Muscle layer of duodenum (tissue), 2 donors: ENCODE results near the gene SH3BGR.

Source experiments
- H3K27ac ChIP-seq: one replicate; pipeline ENCODE4 v1.7.0; 2013; ENCODE audit warnings: mild to moderate bottlenecking, low read length
- H3K27me3 ChIP-seq: one replicate; pipeline ENCODE4 v1.7.0; 2013; ENCODE audit warnings: low read depth, mild to moderate bottlenecking, control low read depth, low read length
- H3K36me3 ChIP-seq, 2 donors: one replicate each; pipeline ENCODE4 v1.7.0; 2013; ENCODE audit warnings: low read length in 2 of 2, control low read depth in 1 of 2, mild to moderate bottlenecking in 1 of 2; ENCODE audit not compliant: insufficient read depth in 2 of 2, control insufficient read depth in 1 of 2
- H3K4me1 ChIP-seq, 2 donors: one replicate each; pipeline ENCODE4 v1.7.0; 2013; ENCODE audit warnings: low read length in 2 of 2, mild to moderate bottlenecking in 2 of 2, control low read depth in 1 of 2, moderate library complexity in 1 of 2; ENCODE audit not compliant: insufficient read depth in 2 of 2, control insufficient read depth in 1 of 2
- H3K4me3 ChIP-seq, 2 donors: one replicate each; pipeline ENCODE4 v1.7.0; 2013; ENCODE audit warnings: low read length in 2 of 2, low read depth in 1 of 2, mild to moderate bottlenecking in 1 of 2
- H3K9me3 ChIP-seq, 2 donors: one replicate each; pipeline ENCODE4 v1.7.0; 2013; ENCODE audit warnings: low read length in 2 of 2, control low read depth in 1 of 2, mild to moderate bottlenecking in 1 of 2; ENCODE audit not compliant: control insufficient read depth in 1 of 2
- donor health status: healthy.

SH3BGR gene

DNA sequence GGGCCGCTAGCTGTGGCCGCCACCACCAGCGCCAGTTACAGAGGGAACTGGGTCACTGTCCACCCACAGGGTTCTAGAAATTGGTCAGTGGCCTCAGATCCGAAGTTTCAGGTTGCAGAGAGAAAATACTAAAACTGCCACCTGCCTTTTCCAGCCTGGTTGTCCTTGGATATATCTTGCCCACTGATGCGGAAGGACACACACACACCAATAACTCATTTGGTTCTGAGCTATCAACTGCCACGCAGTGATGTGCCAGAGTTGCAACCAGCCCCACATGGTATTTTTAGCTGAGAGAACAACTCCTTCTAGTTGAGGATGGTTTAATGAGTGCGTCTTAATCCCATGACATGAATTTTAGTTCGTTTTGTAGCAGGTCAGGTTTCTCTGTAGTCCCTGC is 68.1 kb downstream of the SH3BGR start:
- H3K27ac ChIP-seq, result no peak overlapping the region
- no peaks in the 10 kb centered on the region for H3K9me3 ChIP-seq
- no peak overlapping the region for H3K4me3 ChIP-seq
- no peaks in the 10 kb centered on the region for H3K27me3 ChIP-seq
- no peaks in the 10 kb centered on the region for H3K36me3 ChIP-seq
- no peaks in the 10 kb centered on the region for H3K4me1 ChIP-seq

DNA sequence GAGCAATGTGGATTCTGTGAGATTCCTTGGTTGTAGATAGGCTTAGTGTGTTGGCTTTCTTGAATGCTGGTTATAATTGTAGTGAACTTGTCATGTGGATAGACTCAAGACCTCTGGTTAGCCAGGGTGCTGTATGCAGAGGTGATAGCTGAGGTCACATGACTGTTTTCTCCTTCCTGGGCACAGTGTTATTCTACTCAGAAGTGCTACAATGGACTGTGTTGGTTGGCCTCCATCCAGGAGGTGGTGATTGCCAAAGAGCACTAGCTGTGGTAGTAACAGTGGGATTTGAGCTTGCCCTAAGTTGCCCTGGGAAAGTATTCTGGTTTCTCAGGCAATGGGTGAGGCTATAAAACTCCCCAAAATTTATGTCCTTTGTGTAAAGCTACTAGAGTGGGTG is 71.6 kb downstream of the SH3BGR start:
- H3K27me3 ChIP-seq, result no peaks in the 10 kb centered on the region

DNA sequence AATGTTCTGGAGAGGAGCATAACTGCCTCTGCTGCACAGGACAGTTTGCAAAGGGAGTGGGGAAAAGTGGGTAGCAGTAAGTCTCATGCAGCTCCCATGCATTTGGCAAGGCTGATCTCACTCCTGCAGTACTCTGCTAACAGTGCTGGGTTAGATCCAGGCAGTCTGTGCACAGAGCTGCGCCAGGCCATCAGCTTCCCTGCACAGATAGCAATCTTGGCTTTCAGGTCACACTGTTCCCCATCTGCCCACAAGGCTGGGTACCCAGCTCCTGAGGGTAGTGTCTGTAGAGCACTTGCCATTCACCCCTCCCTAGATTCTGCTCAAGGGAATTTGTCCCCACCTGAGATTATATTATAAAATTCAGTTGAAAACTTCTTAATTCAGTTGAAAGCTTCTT is 72.1 kb downstream of the SH3BGR start:
- peaks cover 4 to 10% of the 10 kb centered on the region in 2 donors for H3K4me1 ChIP-seq
- H3K27ac ChIP-seq, result no peak overlapping the region
- H3K4me3 ChIP-seq, result no peak overlapping the region

More for the DNA sequence above, 71.6 kb downstream of the SH3BGR start:
- Histone ChIP-seq H3K9me3 (no peaks in the 10 kb centered on the region), H3K36me3 (no peaks in the 10 kb centered on the region), H3K27ac (no peak overlapping the region), H3K4me3 (no peak overlapping the region), H3K4me1 (peaks cover 4 to 10% of the 10 kb centered on the region in 2 donors)

DNA sequence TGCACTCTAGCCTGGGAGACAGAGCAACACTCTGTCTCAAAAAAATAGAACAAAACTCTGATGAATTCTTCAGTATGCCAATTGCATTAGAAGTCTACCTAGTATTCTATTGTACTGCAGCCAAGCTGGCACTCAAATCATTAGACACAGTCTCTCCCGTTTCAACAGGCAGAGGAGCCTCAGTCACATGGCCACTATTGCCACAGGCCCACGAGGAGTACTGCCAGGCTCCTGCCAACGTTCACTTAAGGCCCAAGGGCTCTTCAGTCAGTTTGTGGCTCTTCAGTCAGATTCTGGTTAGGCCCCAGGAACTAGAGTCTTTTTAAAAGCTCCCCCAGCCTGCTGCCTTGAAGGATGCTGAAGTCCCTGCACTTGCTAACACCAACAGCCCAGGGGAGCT is 73.4 kb downstream of the SH3BGR start:
- Histone ChIP-seq H3K4me3 (no peak overlapping the region), H3K27me3 (no peaks in the 10 kb centered on the region), H3K9me3 (no peaks in the 10 kb centered on the region), H3K36me3 (no peaks in the 10 kb centered on the region), H3K27ac (no peak overlapping the region), H3K4me1 (peaks cover 4 to 10% of the 10 kb centered on the region in 2 donors)

More for the DNA sequence above, 72.1 kb downstream of the SH3BGR start:
- no peaks in the 10 kb centered on the region for H3K36me3 ChIP-seq
- no peaks in the 10 kb centered on the region for H3K27me3 ChIP-seq
- no peaks in the 10 kb centered on the region for H3K9me3 ChIP-seq

DNA sequence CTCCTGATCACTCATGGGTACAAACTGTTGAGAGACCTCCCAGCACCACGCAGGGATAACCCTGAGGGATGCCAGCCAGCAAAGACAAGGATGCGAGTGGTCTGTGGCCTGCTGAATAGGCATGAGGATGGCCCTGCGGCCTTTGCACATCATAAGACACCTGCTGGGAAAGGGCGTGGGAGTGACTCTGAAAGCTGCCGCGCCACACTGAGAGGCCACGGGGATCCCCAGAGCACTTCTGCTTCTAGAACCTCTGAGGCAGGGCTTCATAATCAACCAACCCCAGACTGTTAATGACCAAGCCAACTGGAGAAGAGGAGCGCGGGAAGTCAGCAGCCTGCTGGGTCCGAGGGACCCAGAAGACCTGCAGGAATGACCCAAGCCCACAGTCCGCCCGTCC is 73.8 kb downstream of the SH3BGR start:
- Histone ChIP-seq H3K9me3 (no peaks in the 10 kb centered on the region), H3K4me1 (peaks cover 4 to 10% of the 10 kb centered on the region in 2 donors), H3K4me3 (no peak overlapping the region), H3K36me3 (no peaks in the 10 kb centered on the region), H3K27ac (no peak overlapping the region), H3K27me3 (no peaks in the 10 kb centered on the region)

DNA sequence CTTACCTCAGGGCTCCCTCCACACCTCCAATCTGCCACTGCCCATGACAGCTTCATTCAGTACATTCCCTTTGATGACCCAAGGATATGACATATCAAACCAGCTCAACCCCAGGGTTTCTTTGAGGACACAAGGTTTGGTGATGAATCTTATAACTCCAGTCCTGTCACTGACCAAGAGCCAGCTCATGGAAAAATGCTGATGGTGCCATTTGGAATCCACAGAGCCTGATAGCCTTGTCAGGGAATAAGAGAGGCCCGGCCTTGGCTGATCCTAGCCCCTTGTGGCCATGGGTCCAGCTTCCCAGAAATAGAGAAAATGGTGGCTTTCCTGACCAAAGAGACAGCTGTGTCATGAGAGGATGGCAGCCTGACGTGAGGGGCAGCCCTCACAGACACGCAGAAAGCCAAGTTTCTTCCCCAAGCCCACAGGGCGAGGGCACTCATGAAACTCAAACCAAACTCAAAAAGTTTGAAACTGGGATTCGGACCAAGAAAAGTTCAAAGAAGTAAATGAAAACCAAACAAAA is 75.4 kb downstream of the SH3BGR start:
- H3K9me3 ChIP-seq, result no peaks in the 10 kb centered on the region
- H3K36me3 ChIP-seq, result no peaks in the 10 kb centered on the region
- no peak overlapping the region for H3K27ac ChIP-seq
- H3K4me3 ChIP-seq, result no peak overlapping the region
- H3K4me1 ChIP-seq, result peaks cover 4 to 10% of the 10 kb centered on the region in 2 donors
- no peaks in the 10 kb centered on the region for H3K27me3 ChIP-seq

DNA sequence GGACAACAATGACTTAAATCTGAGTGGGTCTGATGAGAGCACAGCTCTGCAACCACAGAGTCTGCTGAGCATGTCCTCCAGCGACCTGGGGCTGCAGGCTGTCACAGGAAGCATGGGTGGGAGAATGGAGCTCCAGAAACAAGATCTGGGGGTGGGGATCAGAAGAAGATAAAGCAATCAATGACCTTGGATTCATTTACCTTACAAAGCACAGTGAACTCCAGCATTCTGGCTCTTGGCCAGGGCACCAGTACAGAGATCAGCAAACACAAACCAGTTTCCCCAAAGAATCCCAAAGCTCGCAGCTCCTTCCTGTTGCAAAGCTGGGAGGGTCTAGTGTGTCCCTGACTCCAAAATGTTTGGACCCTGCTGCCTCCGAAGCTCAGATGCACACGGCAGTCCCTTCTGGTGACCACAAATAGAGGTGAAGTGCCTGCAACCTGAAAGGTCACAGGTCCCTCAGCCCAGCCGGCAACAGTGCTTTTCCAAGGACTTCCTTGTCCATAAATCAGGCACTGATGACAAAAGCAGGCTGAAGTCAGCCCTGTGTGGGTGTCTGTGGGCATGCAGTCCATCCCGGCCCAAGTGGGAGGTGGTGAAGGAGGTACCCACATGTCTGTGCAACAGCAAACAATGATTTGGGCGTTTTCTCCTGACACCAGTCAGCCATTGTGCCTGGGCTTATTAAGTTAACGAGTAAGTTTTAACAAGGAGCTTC is 76.1 kb downstream of the SH3BGR start:
- H3K27ac ChIP-seq, result no peak overlapping the region
- H3K4me1 ChIP-seq, result peaks cover 4 to 10% of the 10 kb centered on the region in 2 donors
- H3K4me3 ChIP-seq, result peak overlapping the region in 1 of 2 donors; percentile 4

DNA sequence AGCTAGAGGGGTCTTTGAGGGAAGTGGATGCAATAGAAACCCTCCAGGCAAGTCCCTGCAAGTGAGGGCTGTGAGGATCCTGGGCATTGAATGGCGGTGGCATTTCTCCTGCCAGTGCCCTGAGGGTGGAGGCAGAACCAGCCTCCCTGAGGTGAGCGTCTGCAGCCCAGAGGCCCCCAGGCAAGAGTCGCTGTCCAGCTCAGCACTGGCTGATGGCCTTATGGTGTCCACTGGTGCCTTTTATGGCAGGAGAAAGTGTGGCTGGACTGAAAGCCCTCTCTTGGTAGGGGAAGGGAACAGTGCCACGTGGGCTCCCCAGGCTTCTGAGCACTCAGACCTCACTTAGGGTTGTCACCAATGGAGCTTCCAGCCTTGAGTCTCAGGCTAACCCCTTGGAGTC is 77.3 kb downstream of the SH3BGR start:
- no peaks in the 10 kb centered on the region for H3K9me3 ChIP-seq
- H3K27me3 ChIP-seq, result no peaks in the 10 kb centered on the region
- H3K4me1 ChIP-seq, result peaks cover 4 to 10% of the 10 kb centered on the region in 2 donors
- no peaks in the 10 kb centered on the region for H3K36me3 ChIP-seq
- H3K4me3 ChIP-seq, result no peak overlapping the region
- no peak overlapping the region for H3K27ac ChIP-seq

More for the DNA sequence above, 76.1 kb downstream of the SH3BGR start:
- Histone ChIP-seq H3K9me3 (no peaks in the 10 kb centered on the region), H3K27me3 (no peaks in the 10 kb centered on the region), H3K36me3 (no peaks in the 10 kb centered on the region)

DNA sequence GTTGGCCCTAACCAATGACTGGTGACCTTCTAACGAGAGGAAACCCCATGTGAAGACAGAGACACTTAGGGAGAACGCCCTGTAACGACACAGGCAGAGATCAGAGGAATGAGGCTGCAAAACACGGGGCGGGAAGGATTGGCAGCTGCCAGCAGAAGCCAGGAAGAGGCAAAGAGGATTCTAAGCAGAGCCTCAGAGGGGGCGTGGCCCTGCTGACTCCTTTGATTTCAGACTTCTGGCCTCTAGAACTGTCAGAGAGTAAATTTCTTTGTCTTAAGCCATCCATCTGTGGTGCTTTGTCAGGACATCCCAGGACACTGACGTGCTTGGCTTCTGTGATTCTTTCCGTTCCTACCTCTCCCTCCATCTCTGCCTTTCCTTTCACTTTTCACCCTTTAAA is 79.3 kb downstream of the SH3BGR start:
- no peaks in the 10 kb centered on the region for H3K36me3 ChIP-seq
- peaks cover 4 to 10% of the 10 kb centered on the region in 2 donors for H3K4me1 ChIP-seq
- H3K27ac ChIP-seq, result no peak overlapping the region
- no peaks in the 10 kb centered on the region for H3K27me3 ChIP-seq
- no peak overlapping the region for H3K4me3 ChIP-seq
- no peaks in the 10 kb centered on the region for H3K9me3 ChIP-seq

DNA sequence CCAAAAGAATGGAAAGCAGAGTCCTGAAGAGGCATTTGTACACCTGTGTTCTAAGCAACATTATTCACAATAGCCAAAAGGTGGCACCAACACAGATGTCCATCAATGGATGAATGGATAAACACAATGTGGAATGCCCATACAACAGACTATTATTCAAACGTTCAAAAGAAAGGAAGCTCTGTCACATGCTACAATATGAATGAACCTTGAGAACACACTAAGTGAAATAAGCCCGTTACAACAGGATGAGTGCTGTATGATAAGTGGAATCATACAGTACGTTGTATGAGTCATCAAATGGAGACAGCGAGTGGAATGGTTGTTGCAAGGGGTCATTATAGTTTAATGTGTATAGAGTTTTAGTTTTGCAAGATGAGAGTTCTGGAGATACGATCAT is 80.1 kb downstream of the SH3BGR start:
- Histone ChIP-seq H3K9me3 (no peaks in the 10 kb centered on the region), H3K4me3 (no peak overlapping the region), H3K27me3 (no peaks in the 10 kb centered on the region), H3K4me1 (peaks cover 4 to 10% of the 10 kb centered on the region in 2 donors), H3K27ac (no peak overlapping the region), H3K36me3 (no peaks in the 10 kb centered on the region)

DNA sequence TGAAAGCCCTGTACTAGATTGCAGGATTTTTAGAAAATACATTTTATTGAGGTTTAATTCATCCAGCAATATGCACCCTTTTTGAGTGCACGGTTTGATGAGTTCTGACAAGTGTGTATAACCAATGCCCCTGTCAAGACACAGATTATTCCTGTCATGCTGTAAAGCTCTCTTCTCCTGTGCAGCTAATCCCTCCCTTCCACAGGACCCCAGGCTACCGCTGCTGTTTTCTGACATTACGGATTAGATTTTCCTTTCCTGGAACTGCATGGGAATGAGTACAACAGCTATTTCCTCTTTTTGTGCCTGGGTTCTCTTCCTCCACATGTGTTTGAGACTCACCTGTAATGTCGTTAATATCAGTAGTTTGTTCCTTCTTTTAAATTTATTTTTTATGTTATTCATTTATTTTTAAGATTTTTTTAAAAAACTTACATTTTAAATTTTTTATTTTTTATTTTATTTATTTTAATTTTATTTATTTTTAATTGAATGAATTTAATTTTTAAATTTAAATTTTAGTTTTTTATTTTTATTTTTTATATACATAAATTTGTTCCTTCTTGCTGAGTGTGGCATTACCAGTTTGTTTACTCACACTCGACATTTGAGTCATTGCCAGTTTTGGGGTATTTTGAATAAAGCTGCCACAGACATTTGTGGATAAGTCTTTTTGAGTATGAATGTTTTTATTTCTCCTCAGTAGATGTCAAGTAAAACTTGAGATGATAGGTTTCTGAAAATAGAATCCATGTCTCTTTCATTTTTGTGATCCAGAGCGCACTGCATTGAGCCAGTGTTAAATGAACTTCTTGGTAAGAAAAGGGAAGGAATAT is 82.0 kb downstream of the SH3BGR start:
- Histone ChIP-seq H3K4me1 (no peaks in the 10 kb centered on the region), H3K4me3 (no peak overlapping the region), H3K27ac (no peak overlapping the region), H3K27me3 (no peaks in the 10 kb centered on the region), H3K36me3 (no peaks in the 10 kb centered on the region), H3K9me3 (no peaks in the 10 kb centered on the region)
